HG03108 (cell line): ENCODE measurements around the gene HSPA2.
"Not testable (repeated sequence)": the region's sequence is repeated elsewhere in the genome, so short reads cannot be mapped to it uniquely, and the experiment has no call there.

Source experiments
- ATAC-seq: cut with Tn5 transposase; IDR thresholded peaks from one replicate; pipeline ENCODE4 v1.9.1; 2021; ENCODE audit warnings: moderate library complexity; ENCODE audit not compliant: unreplicated experiment

Gene HSPA2

DNA sequence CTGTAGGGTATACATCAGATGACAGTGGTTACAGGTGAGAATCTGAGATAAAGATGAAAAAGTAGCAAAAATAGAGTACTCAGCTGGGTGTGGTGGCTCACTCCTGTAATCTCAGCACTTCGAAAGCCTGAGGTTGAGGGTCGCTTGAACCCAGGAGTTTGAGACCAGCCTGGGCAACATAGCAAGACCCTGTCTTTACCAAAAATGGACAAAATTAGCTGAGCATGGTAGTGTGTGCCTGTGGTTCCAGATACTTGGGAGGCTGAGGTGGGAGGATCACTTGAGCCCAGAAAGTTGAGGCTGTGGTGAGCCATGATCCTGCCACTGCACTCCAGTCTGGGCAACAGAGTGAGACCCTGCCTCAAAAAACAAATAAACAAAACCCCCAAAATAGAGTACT, 17.7 kb downstream of the HSPA2 start:
- not testable (repeated sequence) for ATAC-seq

DNA sequence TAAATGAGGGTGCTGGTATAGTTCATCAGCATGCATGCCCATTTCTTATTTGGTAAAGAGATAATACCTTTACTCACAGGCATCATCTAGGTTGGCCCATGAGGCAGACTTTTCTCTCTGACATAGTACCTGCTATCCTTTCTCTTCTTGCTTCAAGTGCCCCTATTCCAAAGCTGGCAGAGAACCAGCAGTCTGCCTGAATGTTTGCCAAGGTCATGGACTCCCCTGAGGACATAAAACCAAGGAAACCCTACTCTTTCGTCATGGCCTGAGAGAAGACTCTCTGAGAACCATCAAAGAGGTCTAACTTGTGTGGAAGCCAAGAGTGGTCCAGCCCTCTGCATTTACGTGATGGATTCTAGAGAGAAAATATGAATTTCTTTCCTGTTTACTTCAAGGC, 21.1 kb downstream of the HSPA2 start:
- no peak for ATAC-seq

DNA sequence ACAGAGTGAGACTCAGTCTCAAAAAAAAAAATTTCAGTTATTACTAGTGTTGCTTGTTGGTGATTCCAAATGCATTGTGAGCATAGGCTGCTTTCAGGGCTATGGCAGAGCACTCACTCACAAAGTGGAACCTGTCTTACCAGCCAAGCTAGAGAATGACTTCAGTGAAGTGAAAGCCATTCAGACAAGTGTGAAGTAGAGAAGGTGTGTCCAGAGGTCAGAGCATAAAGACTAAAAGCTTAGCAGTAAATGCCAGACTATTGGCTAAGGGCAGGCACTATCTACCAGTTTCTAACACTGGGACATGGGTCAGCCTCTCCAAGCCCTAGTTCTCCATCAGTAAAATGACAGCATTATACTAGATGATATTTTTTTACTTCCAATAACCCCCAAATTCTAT, 21.9 kb downstream of the HSPA2 start:
- ATAC-seq, result no peak

DNA sequence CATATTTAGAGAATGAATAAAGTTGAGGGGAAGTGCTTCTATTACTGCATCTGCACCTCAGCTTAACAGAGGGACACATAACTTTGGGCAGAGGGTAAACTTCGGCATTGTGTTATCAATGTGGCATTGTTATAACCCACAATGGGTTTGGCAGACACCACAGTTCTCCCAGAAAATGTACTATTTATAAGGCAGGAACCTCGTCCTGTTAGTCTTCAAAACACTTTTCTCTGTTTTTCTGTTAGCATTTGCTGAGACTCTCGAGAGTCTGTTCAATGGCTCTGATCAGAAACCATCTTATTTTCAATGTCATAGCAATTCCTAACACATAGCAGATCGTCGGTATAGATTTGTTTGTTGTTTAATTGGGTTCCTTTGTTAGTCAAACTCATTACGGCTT, 23.2 kb downstream of the HSPA2 start:
- no peak for ATAC-seq

DNA sequence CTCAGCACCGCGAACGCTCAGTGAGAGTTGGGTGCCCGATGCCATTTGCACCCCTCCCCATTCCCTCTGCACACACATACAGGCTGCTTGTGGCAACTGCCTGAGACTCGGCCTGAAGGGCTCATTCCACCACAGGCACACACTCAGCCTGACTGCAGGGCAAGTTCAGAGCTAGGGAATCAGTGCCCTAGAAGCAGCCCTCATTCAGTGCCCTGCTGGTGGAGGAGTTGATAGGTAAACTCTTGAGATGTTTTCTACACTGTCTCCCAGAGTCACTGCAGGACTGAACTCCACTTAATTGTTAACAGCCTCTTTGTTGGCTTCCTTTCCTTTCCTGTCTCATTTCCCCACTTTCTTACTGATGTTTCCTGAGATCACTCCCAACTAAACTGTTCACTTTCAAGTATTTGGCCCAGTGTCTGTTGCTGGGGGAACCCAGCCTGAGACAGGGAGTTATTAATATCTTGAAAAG, 26.1 kb downstream of the HSPA2 start:
- no peak for ATAC-seq

DNA sequence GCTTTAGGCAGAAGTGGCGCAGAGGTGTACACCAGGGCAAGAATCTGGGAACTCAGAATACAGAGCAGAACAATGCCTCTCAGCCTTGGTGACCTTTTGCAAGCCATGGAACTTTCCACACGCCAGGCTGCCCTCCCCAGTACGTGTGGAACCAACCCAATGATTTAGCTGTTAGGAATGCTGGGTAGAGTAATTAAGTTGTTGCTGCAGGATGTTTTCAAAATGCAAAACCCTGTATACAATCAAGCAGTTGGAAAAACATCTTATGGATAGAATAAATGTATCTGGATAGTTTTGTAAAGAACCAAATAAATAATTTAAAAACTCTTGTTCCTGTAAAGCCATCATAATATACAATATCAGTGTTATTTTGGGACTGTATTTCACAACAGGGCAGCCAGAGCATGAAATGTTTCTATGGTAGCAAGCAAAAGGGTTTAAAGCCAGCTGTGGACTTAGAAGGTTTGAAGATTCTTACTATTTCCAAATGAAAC, 28.6 kb downstream of the HSPA2 start:
- no peak for ATAC-seq

DNA sequence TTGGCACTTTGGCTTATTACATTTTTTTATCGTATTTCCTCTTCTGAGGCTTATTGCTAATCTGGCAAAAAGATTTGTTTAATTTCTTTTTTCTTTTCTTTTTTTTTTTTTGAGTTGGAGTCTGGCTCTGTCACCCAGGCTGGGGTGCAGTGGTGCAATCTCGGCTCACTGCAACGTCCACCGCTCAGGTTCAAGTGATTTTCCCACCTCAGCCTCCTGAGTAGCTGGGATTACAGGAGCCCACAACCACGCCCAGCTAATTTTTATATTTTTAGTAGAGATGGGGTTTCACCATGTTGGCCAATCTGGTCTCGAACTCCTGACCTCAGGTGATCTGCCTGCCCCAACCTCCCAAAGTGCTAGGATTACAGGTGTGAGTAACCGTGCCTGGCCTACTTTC, 29.1 kb downstream of the HSPA2 start:
- not testable (repeated sequence) for ATAC-seq

DNA sequence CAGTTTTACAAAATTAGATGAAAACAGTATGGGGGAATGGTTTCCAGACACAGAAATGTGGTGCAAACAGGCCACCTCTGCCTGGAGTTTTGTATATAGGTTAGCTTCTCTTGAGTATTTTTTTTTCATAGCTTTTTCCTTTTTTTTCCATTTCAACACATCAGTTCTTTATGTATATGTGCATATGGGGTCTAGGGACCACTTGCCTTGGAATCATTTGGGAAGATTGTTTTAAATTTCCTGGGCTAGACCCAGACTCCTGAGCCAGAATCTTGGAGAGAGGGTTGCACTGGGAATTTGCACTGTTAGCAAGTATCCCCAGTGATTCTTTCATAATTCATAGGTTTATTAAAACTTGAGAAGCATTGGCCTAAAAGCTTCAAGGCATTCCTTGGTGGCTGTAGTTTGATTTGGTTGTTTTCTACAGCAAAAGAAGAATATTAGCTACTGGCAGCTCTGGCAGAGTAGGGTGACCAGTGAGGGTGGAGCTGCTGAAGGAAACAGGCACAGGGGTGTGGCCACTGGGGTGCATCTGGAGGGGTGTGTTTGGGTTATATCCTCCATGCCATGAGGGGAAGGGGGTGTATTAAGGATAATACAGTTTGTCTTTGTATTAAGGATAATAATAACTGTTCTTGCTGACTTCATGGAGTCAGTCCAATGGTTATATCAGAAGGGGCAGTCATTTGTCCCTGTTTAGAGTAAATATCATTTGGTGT, 32.0 kb downstream of the HSPA2 start:
- ATAC-seq, result no peak

DNA sequence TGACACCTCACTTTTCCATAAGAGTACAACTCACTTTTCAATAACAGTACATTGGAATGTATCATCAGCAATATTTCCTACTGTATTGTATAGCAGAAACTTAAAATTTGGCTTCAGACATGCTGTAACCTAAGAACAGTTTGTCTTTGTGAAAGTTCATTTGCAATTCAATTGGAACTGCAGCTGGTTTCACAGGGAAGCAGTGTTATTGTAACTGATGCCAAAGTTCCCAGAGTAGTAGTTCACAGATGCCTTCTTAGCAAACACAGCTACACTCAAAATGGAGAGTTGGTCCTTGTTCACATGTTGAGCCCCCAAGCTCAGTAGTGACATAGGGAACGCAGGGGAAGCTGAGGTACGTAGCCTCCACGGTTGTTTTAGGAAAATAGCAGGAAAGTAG, 32.6 kb downstream of the HSPA2 start:
- ATAC-seq, result no peak

DNA sequence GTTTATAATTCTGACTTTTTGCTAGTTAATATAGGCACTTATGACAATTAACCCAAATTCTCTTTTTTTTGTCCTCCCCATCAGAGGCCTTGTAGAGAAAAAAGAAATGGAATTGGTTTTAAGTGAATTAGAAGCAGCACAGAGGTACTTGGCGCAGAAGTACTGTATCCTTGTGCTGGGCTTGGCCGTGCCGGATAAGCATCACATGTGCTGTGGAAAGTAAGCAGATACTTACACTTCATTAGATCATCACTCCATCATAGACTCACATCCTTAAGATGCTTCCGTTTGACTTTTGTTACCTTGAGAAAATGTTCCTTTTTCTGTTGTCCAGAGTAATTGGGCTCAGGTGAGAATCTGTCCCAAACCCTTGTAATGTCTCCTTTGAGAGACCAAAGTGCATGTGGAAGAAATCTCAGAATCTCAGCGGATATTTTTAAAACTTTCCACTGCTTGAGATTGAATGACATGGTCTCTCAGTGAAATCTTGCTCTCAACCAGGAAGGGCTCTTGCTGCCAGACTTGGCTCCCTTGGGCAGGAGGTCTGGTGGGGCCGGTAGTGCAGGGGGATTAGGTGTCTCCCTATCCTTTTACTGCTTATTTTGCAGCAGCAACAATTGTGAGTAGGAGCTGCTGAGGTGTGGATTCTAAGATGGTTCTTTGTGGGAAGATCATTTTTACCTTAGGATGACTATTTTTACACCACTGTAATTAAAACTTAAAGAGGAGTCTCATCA, 34.0 kb downstream of the HSPA2 start:
- no peak for ATAC-seq

DNA sequence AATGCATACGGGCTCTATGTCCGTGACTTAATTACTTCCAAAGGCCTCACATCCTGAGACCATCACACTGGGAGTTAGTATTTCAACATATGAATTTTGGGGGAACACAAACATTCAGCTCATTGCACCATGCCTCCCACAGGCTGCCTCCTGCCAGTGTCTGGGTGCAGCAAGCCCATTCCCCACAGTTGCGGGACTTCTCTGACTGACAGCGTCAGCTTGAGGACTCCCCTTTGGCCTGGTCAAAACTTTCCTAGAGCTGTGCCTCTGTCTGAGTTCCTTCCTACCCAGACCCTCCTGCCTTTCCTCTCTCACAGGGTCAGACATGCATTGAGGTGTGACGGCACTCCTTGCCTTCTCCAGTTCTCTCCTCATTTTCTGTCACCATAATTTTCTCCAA, 36.7 kb downstream of the HSPA2 start:
- no peak for ATAC-seq

DNA sequence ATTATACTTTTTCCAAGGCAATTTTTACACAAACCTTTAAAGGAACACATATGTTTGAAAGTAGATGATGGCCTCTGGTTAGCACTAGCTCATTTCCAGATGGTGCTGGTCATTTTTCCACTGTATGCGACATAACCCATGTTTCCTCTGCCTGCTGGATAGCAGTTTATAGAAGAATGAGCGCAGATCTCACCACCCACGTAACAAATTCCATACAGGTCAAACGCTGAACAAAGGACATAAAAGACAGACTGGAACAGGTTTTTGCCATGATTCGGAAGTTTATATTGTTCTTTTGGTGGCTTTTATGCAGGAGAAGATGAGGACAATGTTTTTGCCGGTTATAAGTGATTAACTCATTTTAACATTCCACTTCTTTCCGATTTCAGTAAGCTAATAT, 39.9 kb downstream of the HSPA2 start:
- ATAC-seq, result no peak

DNA sequence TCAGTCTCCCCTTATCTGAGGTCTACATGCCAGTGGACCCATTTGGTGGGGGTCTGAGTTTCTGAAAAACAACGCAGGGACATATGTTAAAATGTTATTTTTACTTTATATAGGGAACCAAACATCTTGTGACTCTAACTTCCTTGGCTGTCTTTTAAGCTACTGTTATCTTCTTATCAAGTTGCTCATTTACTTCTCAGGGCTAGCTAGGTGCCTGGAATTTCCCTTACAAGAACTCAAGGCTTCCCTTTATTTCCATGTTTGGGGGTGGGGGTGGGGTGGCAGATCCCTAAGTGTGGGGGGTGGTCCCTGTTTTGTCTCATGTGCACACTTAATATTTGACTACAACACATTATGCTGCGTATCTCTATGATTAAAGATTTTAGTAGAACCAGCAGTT, 40.8 kb downstream of the HSPA2 start:
- ATAC-seq, result no peak

DNA sequence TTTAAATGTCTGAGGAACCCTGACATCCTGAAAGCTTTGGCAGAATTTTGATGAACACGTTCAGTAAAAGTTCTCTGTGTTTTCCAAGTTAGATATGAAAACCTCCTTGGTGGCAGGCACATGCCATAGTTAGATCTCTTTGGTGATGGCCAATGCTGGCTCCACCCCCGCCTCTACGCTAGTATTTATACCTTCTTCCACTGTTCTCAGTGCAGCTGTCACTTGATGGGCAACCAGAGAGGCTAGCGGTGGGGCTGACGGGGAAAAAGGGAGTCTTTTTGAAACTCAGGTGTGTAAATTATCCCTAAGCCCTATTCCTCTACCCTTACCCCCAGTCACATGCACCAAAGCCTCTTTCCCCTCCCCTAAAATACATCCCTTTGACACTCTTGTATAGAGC, 41.3 kb downstream of the HSPA2 start:
- no peak for ATAC-seq

DNA sequence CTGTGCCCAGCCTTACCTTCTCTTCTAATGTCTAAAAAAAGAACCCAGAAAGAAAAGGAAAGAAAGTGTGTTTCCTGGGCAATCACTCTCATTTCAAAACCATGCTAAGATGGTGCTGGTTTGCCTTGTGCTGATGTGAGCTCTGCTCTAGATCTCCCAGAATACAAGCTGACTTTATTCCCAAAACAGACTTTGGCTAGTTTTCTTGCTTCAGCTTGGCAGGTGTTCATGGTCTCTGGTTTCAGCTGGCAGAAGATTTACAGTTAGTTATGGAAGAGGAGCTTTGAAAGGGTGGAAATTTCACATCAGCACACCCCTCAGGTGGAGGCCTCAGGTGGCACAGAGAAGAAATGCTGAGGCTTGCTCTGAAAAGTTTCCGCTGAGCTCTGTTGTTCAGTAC, 43.6 kb downstream of the HSPA2 start:
- no peak for ATAC-seq

DNA sequence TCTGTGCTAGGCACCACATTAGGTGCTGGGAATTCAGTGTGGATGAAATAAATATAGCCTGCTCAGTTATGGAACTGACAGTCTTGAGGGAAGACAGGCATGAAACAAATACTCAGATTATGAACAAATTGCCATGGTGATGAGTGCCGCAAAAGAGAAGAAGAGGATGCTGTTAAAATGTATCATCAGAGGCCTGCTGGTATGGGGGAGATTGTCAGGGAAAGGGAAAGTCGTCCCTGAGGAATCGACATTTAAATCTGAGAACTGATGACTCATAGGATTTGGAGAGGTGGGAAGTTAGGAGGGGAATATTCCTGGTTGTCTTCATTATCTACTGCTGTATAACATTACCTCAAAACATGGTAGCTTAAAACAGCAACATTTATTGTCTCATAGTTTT, 51.3 kb downstream of the HSPA2 start:
- ATAC-seq, result no peak
